ENCODE results near the gene UBXN10. TPM values are rescaled to one million over a fixed set of nuclear protein-coding genes. Genes with fewer than 3 reads are reported as not detected.

The UBXN10 gene
- total and polyA plus RNA-seq, 12 donors, result 0.64 to 2.6 (median 1.5) TPM

GRCh38 chr1:20137604-20138003 lies 48.3 kb upstream of the UBXN10 start:
- Histone ChIP-seq H3K9me3 (replicated peaks in 1 of 3) (no peaks in the 10 kb centered on the region), H3K4me3 (no peak overlapping the region), H3K27me3 (no peaks in the 10 kb centered on the region), H3K27ac (no peak overlapping the region), H3K36me3 (replicated peaks in 1 of 2) (no peaks in the 10 kb centered on the region), H3K4me1 (replicated peaks in 1 of 2) (no peaks in the 10 kb centered on the region)
- intact Hi-C loops (cut with DNase I), result no loop called here
- DNase-seq, result no peak
- no peak for TF ChIP-seq CTCF (IDR thresholded peaks at IDR 0.05)
- 91 to 95% (median 93%) methylated on average over 1 of the region's 1 CpG for WGBS, 4 donors

GRCh38 chr1:20138346-20138745 lies 47.5 kb upstream of the UBXN10 start:
- H3K4me3 ChIP-seq, result no peak overlapping the region
- H3K27me3 ChIP-seq, result no peaks in the 10 kb centered on the region
- DNase-seq, result no peak
- TF ChIP-seq POLR2A (IDR thresholded peaks at IDR 0.05) (no peak), CTCF (IDR thresholded peaks at IDR 0.05) (no peak)
- WGBS, 4 donors, result 89 to 97% (median 95%) methylated on average over 4 to 6 of the region's 6 CpGs
- no peaks in the 10 kb centered on the region for H3K9me3 ChIP-seq (replicated peaks in 1 of 3)
- intact Hi-C loops (cut with DNase I), result no loop called here
- H3K27ac ChIP-seq, result no peak overlapping the region
- H3K36me3 ChIP-seq (replicated peaks in 1 of 2), result no peaks in the 10 kb centered on the region
- H3K4me1 ChIP-seq (replicated peaks in 1 of 2), result no peaks in the 10 kb centered on the region

GRCh38 chr1:20138961-20139550 lies 46.8 kb upstream of the UBXN10 start, which contains the start of gene PLA2G2F:
Gene PLA2G2F, plus strand, starts transcription at chr1:20139323. Its CDS starts 105 bp downstream, at chr1:20139428.
- no peaks in the 10 kb centered on the region for H3K27me3 ChIP-seq
- no peak within 1 kb of the TSS for H3K27ac ChIP-seq
- no peak for DNase-seq
- TF ChIP-seq POLR2A (IDR thresholded peaks at IDR 0.05) (no peak), CTCF (IDR thresholded peaks at IDR 0.05) (no peak)
- intact Hi-C loops (cut with DNase I), result no loop called here
- WGBS, 4 donors, result 95 to 100% (median 97%) methylated on average over 6 to 9 of the region's 9 CpGs
- H3K4me1 ChIP-seq (replicated peaks in 1 of 2), result no peaks in the 10 kb centered on the region
- H3K36me3 ChIP-seq (replicated peaks in 1 of 2), result no peaks in the 10 kb centered on the region
- no peak within 1 kb of the TSS for H3K4me3 ChIP-seq
- H3K9me3 ChIP-seq (replicated peaks in 1 of 3), result no peaks in the 10 kb centered on the region

GRCh38 chr1:20139776-20140612 lies 45.9 kb upstream of the UBXN10 start:
- Histone ChIP-seq H3K9me3 (replicated peaks in 1 of 3) (no peaks in the 10 kb centered on the region), H3K36me3 (replicated peaks in 1 of 2) (no peaks in the 10 kb centered on the region), H3K27ac (no peak overlapping the region), H3K27me3 (no peaks in the 10 kb centered on the region), H3K4me1 (replicated peaks in 1 of 2) (no peaks in the 10 kb centered on the region), H3K4me3 (no peak overlapping the region)
- no peak for DNase-seq
- 66 to 92% (median 72%) methylated on average over 2 to 13 of the region's 13 CpGs for WGBS, 4 donors
- no peak for TF ChIP-seq CTCF (IDR thresholded peaks at IDR 0.05)
- no peak for TF ChIP-seq POLR2A (IDR thresholded peaks at IDR 0.05)
- intact Hi-C loops (cut with DNase I), result loop anchor here in 1 of 2 donors (10.0 kb wide), 1 partner anchor 165 kb away; the partner anchor contains the start of gene PLA2G2A
